ENCODE data around the gene L3MBTL4.

The L3MBTL4 gene

GRCh38 chr18:5962362-5962761, 452.3 kb downstream of the L3MBTL4 start:
- TF ChIP-seq, protein P1, sequence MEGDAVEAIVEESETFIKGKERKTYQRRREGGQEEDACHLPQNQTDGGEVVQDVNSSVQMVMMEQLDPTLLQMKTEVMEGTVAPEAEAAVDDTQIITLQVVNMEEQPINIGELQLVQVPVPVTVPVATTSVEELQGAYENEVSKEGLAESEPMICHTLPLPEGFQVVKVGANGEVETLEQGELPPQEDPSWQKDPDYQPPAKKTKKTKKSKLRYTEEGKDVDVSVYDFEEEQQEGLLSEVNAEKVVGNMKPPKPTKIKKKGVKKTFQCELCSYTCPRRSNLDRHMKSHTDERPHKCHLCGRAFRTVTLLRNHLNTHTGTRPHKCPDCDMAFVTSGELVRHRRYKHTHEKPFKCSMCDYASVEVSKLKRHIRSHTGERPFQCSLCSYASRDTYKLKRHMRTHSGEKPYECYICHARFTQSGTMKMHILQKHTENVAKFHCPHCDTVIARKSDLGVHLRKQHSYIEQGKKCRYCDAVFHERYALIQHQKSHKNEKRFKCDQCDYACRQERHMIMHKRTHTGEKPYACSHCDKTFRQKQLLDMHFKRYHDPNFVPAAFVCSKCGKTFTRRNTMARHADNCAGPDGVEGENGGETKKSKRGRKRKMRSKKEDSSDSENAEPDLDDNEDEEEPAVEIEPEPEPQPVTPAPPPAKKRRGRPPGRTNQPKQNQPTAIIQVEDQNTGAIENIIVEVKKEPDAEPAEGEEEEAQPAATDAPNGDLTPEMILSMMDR (IDR thresholded peaks at IDR 0.05; ENCODE audit: extremely low read depth, missing control alignments): no peak
- no peak for DNase-seq (ENCODE audit: low spot score)

GRCh38 chr18:5961828-5962150, 452.9 kb downstream of the L3MBTL4 start:
- TF ChIP-seq, protein P1 (IDR thresholded peaks at IDR 0.05; ENCODE audit: extremely low read depth, missing control alignments): no peak

DNA sequence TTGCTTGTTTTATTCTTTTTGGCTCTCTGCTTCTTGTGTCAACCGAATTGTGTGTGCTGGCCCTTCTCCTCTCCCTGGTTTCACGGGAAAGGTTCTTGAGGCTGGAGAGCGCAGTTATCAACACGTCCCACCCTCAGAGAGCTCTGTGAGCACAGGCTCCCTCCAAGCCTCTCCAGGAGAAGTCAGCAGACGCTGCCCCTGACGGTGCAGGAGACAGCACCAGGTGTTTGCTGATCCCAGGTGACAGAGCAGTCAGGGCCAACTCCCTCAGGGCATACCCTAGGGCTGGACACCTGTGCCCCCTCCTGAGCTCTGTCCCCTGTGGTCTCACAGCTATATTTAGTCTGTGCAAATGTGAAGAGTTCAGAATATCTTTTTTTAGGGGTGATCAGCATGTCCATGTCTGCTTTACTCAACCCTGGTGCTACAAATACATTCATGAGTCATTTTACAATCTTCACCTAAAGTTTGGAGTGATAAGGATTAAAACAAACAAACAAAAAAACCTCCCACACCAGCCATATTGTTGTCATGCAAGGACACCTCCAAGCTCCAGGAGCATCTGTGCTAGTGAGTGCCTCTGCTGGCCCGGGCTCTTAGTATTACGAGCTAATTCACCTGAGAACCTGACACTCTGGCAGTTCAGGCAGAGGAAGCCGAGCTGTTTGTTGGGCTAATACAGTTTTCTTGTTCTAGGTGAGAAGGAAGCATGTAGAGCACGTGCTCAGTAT, 453.4 kb downstream of the L3MBTL4 start:
- DNase-seq (ENCODE audit: low spot score): no peak

More at GRCh38 chr18:5961828-5962150, 452.9 kb downstream of the L3MBTL4 start:
- DNase-seq (ENCODE audit: low spot score): no peak

DNA sequence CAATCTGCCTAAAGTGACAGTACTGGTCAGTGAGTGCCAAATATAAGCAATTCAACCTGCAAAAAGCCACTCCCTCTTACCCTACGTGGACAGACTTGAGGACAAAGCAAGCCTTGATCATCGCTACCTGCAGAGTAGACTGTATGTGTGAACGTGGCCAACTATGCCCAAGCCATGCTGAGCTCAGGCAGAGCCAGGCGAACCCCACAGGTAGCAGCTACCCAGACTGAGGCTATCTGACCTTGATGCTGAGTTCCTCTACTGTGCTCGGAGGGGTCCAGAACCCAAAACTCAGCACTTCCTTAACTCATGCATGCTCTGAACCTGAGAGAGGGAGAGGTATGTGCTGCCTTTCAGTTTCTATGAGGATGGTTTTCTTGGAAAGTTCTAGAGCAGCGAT, 455.9 kb downstream of the L3MBTL4 start:
- DNase-seq (ENCODE audit: low spot score): no peak
- TF ChIP-seq, protein P1 (IDR thresholded peaks at IDR 0.05; ENCODE audit: extremely low read depth, missing control alignments): no peak

More for the DNA sequence above, 453.4 kb downstream of the L3MBTL4 start:
- TF ChIP-seq, protein P1 (IDR thresholded peaks at IDR 0.05; ENCODE audit: extremely low read depth, missing control alignments): no peak

GRCh38 chr18:5955861-5956260, 458.9 kb downstream of the L3MBTL4 start:
- TF ChIP-seq, protein P1 (IDR thresholded peaks at IDR 0.05; ENCODE audit: extremely low read depth, missing control alignments): no peak
- DNase-seq (ENCODE audit: low spot score): no peak

DNA sequence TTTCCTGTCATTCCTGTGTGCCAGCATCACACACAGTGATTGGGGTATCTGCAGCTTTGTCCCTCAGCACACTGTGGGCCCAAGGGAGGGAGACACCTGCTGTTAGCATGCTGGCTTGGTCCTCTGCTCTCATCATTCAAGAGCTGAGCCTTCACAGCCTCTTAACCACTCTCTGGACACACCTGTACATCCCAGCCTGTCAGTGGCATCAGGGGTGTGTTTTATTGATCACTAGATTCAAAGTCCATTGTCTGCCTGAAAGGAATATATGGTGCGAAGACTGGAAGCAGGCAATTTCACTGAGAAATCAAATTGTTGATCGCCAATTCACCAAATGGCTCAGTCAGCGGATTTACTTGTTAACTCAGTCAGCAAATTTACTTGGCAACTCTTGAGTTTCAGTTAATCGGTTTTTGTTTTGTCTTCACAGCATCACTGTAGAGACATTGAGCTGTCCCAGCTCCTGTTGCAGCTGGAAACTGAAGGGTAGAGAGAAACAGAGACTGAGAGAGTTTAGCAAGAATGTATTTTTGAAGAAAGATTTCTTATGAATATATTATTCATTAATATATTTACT, 463.1 kb downstream of the L3MBTL4 start:
- DNase-seq (ENCODE audit: low spot score): no peak
- TF ChIP-seq, protein P1 (IDR thresholded peaks at IDR 0.05; ENCODE audit: extremely low read depth, missing control alignments): no peak

DNA sequence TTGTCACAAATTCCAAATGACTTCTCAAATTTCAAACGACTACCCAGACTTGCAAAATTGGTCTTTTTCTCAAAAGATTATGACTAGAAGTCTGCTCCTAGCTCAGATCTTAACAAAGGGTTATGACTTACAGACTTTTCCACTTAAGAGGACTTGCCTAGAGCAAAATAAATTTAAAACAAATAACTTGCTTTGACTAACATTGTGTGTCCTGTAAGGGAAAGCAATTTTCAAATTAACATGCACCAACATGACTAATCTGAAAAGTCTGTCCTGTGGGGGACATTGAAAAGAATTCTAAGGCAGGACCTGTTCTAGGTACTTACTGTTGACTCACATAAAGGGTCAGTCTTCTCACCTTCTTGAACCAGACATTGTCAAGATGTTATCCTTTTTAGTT, 465.9 kb downstream of the L3MBTL4 start:
- DNase-seq (ENCODE audit: low spot score): no peak
- TF ChIP-seq, protein P1 (IDR thresholded peaks at IDR 0.05; ENCODE audit: extremely low read depth, missing control alignments): no peak

Data from GM20000 (cell line).